ENCODE data around the gene KIF6. TPM values are rescaled to one million over a fixed set of nuclear protein-coding genes. Genes with fewer than 3 reads are reported as not detected.

Gene KIF6
- polyA plus RNA-seq, 1 donor, result 6.6 TPM

DNA sequence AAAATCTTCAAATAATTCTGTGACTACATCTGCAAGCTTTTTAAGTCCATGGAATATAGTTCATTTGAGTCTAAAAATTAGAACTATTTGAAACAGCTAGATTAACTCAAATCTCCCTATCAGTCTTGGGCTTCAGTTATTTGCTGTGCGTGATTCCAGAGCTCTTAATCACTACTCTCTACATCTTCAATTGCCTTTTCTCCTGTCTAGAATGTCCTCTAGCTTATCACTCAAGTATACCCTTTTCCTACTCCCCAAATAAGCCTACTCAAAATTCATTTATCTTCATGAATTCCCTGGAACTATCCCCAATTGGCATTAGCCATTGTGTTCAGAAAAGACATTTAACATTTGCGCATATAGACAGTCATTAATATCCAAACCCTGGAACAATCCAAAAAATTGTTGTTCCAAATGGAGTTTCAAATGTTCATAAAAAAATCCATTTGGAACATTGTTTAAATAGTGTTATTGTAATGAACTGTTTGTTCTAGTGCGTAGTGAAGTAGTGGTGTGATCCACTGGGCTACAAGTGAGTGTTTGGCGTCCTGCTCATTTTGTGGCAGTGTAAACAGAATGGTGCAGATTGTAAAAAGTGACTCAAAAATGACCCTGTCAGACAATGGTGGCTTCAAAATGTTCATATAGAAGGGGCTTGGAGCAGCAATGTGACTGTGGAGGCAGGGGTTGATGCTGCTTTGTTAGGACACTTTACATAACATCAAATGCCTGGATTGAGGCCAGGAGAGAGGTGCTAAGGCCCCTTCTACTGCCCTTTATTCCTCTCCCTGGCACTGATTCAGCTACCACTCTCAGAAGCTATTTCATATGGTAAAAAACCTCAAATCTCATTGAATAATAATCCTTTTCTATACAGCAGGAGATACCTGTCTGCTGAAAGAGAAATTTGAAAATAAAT, 122.3 kb downstream of the KIF6 start:
- DNase-seq, result no peak

DNA sequence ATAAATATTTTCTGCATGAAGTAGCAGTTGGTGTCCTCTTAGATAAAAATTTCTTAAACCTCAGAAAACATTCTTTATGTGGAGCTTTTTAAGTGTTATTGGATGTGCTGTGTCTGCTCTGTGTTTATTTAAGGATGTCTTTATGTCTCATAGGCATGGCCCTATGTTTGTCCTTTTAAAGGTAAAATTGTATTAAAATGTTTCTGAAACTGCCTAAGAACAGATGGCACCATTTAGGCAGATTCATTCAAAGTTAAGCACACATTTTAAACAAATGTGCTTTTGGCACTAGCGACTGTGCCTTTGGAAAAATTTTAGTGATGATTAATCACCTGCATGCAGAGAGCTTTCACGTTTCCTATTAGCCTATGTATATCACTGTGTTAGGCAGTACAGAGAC, 125.2 kb downstream of the KIF6 start:
- DNase-seq, result no peak

DNA sequence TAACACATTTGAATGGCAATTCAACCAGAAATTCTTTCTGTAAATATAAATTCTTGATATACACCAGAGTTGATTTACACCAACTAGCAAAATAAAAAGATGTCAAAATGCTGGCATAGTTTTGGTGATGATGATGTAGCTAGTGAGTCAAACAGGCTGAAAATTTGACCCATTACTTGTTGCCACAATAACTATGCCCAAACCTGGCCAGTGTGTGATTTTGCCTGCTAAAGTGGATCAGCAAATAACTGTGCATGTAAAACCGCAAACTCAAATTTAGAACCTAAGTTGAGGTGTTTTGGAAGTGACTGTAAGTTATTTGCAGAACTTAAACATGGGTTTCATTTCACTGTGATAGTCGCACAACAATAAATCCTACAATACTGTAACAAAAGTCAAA, 125.9 kb downstream of the KIF6 start:
- DNase-seq, result no peak

DNA sequence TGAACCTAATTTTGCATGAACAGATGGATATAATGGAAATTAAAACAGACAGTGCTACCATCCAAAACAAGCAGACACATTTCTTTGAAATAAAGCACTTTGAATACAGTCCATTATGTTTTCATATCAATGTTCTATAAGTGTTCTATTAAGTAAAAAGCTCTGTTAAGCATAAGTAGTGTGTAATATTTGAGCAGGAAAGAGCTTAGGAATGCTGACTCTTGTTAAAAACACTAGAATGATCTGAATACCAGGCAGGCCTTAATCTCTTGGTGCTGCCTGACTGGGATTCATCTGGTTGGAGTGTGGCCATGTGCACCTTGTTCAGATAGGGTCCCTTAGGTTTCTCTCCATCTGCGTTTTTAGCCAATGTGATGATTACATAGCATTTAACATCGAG, 130.9 kb downstream of the KIF6 start:
- no peak for DNase-seq

DNA sequence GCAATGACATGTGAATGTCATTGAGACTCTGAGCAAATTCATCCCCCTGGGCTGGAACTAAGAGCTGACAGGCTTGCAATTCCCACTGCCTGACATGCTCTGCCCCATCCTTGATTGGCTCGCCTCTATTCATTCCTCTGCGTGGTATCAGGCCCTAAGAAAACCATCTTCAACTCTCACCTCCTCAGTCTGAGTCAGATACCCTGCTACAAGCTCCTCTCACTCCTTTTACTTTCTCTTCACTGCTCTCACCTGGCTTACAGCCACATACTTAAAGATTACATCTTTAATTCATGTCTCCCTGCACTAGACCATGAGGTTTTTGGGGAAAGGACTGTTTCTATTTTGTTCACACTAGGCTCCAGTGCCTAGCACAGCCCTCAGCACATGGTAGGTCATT, 131.6 kb downstream of the KIF6 start:
- no peak for DNase-seq

DNA sequence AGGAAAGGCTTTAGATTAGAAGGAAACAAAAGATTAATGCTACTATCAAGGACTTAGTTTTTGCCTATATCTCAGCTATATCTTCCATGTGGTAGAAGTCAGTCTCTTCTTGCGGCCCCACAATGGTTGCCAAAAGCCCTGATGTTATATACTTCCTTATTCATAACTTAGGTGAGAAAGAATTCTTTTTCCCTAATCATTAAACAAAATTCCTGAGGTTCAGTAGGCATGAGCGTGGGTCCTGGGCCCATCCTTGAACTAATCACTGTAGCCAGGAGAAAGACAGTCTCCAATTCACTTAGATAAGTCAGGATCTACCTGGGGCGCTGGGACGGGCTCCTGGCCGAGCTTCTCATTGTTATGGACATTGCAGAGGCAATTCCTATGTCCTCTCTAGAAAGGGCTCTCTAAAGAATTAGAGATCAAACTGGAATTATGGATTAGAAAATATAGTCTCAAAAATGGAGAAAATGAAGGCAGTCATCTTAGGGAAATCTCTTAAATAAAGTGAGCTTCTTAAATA, 134.3 kb downstream of the KIF6 start:
- no peak for DNase-seq

DNA sequence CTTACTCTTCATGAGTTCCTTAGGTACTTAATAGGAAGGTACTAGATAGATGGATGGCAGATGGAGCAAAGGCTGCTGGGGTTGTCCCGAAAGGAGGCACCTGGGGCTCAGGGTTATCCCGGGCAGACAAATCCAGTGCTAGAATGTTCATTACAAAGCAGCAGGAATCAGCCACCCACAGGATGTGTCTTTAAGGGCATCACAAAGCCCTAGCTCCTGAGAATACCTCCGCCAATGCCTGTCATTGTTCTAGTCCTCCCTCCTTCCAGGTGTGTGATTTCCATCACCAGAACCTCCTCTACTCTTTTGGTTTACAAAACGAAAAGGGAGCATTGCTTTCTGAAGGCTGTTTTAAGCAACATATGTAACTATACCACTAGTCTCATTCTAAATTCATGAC, 138.1 kb downstream of the KIF6 start:
- no peak for DNase-seq

DNA sequence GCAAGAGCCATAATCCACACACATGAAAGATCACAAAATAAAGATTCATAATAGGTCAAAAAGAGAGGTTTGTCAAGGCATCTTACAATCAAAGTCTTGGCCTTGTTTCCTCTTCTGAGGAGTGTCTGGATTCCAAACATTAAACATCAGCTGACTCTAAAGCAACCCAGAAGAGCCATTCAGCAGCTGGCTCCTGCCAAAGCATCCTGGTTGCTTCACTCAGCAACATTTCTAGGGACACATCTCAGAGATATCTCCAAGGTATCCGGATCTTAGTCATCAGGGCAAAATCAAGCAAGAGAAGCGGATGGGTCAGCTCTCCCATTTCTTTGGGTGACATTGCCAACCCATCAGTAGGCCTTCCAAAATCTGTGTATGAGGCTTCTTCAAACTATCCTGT, 139.6 kb downstream of the KIF6 start:
- DNase-seq, result no peak

DNA sequence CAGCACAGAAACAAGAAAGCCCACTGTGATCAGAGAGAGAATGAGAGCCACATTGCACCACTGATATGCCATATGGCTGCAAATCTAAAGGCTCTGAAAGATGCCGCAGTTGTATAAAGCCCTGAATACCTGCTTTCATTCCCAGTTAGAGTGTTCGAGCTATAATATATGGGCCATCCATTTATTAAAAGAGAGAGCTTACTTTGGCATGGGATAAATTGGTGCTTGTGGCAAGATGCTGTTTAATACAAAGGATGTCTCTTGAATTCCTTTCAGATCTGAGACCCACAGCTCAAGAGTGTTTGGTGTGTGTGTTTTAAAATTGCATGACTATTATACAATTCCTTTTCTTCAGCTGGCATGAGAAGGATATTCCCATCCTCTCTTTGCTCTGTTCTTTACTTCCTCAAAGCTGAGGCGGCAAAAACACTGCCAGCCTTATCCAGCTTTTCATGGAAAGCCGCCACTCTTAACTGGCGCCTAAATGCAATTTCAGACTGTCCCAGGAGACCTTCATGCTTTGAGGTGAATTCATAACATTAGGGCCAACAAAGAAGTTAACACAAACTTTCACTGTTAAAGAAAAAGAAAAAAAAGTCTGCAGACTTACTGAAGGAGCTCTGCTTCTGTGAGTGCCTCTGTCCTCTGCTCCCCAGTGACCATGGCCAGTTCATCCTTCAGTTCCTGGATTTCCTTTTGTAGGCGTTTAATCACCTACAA, 147.6 kb downstream of the KIF6 start:
- DNase-seq, result no peak

DNA sequence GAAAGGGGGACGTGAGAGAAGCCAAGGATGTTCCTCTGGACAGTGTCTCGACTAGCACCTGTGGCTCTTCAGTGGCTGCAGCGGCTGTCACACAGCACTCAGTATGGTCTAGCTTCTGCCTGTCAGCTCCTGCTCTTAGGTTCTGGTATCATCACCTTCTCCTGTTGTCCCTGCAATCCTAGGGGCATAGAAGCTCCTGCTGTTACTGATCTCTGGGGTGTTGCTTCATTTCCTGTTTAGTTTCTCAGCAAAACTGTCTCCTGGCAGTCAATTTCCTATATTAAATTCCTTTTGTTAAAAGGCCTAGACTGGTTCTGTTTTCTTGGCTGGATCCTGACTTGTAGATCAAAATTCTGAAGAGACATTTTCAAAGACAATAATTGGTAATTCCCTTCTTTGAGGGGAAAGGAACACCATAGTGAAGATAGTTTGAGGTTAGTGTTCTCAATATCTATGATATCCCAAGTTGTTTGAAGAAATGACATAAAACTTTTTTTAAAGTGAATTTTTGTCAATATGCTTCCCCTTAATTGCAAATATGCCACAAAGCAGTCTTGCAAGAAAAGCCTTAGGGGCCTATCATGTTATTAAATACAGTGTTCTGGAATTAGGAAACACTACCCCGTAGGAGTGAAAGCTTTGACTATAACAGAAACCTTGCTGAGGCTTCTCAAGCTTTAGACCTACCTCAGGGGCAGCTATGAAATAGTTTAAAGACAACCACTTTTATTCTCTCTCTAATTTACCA, 148.5 kb downstream of the KIF6 start:
- DNase-seq, result no peak

DNA sequence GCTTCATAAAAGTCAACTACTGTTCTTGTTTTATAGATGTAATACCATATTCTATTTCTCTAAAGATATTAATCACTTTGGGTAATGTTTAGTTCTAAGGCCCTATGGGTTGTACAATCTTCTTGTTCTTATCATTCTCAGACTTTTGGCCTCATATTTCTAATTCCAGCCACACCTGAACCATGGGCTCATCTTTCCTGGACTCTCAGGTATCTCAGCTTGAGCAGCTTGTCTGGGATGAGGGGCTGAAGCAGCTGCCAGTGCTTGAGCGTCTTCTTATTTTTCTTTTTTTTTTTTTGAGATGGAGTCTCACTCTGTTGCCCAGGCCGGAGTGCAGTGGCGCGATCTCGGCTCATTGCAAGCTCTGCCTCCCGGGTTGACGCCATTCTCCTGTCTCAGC, 150.2 kb downstream of the KIF6 start:
- DNase-seq, result no peak

DNA sequence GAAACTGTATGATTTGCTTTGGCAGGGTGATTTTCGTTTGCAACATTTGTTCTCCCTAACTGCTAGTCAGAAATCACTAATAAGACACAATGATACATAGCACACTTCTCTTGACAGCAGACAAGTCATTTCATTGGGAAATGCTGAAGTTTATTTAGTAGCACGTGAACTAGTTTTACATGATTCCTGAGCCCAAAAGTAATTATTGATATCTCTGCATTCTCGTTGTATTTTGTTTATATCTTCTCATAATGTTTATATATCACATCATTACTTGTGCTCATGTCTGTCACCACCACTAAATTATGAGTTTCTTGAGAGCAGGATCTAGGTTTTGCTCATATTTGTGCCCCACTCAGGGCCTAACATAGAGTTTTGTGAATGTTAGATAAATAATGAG, 151.7 kb downstream of the KIF6 start:
- no peak for DNase-seq

DNA sequence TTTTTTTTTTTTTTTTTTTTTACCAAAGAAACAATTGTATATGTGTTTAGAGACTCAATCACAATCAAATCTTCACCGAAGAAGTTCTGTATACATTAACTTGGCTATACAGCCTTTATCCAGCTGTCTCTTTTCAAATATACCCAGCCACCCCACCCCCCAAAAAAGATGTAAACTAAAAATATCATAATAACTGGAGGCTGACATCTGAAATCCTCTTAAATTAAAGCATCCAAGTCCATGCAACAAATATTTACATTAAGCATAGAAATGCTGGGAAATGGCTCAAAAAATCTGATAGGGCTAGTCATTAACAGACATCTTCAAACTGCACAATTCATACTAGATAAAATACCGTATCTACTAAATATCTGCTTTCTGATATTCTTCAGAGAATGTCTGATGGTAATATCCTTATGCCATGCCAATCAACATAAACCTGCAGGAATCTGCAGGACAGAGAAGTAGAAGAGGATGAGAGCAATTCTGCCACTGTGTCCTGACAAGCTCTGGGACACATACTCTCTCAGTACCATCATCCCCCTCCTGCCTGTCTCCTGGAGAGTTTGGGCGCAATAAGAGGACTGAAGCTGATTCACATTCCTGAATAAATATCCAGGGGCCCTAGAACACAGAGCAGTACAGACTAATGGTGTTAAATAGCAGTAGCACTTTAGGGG, 152.4 kb downstream of the KIF6 start:
- no peak for DNase-seq

DNA sequence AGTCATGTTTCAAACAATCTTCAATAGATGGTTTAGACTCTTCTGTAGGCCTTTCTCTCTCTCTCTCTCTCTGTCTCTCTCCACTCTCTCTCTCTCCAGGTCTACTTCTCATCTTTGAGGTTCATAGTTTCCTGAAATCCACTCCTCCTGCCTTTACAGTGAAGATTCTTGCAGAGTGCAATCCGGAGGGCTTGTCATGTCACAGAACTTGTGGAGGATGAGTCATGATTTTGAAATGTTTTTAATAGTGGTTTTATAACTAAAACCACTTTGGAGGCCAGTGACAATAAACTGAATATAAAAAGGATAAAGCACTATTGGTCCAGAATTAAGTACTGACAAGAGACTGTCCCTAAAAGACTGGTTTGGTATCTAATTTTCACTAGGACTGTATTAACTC, 156.3 kb downstream of the KIF6 start:
- no peak for DNase-seq

DNA sequence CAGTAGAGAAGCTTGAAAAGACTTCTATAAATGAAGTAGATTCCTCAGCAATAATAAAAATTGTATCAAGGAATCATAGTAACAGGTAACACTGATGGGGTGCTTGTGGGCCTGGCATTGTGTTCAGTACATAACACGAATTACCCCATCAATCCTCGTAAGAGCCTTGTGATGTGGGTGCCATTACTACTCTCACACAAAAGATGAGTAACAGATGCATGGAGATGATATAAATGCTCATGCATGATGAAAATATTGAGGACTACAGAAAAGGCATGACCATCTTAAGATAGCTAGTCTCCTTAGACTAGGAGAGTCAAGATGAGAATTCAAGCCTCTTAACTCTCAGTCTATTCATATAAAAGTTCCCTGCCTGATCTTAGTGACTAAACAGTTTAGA, 158.1 kb downstream of the KIF6 start:
- DNase-seq, result no peak

DNA sequence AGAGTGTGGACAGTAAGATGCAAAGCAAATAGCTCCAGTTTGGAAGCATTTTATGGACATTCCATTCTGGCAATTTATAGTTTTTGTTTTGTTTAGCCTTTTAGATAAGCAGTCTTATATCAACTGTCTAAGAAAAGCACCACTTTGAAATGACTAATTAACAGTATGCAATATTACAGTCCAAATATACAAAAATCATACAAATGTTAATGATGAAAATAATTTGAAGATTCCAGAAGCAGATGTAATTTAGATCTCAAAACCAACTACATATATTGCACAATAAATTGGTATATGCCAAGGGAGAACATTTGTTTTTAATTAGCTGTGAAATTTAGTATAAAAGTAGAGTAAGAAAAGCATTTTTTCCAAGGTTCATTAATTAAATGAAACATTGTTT, 158.8 kb downstream of the KIF6 start:
- no peak for DNase-seq

DNA sequence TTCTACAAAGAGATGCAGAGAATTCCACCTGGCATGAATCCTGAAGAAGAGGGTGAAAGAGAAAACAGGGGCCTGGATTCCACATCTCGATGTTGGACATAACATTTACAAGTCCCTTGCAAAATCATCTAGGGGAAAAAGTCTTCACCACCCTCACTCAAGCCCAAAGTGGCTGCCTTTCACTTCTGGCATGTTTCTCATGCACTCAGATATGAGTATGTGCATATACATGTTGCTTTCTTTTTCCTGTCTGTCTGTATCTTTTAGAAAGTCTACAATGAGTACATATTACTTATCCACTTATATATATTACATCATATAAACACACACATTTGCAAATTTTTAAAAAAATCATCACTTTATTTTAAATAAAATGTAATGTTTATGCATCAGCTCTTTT, 159.3 kb downstream of the KIF6 start:
- no peak for DNase-seq

DNA sequence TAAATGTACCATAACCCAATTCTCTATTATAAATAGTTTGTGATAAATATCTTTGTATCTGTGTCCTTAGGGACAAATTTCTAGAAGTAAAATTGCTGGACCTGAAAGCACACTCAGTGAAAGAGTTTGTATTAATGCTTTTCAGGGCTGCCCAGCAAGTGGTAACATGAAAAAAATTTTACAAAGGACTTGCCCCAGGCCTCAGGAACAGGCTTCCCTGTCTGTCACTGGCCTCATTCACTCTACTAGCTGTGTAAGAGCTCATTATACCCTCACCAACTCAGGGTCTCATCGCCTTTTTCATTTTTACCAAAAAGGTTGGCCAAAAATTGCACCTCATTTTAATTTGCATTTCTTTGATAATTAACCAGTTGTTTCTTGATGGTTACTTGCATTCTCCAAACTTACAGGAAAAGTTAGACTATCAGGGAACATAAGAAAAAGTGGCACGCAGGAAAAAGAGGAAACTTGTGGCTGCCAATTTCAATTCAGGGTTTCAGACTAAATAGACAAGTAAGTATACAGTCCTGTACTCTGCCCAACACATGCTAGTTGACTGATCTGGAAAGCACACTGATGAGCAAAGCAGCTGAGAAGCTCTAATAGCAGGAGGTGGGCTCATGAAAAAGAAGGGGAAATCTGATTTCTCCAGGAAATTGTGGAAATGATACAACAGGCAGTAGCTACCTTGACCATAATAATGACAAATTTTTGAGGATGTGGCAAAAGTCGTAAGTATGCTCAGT, 161.5 kb downstream of the KIF6 start:
- no peak for DNase-seq

DNA sequence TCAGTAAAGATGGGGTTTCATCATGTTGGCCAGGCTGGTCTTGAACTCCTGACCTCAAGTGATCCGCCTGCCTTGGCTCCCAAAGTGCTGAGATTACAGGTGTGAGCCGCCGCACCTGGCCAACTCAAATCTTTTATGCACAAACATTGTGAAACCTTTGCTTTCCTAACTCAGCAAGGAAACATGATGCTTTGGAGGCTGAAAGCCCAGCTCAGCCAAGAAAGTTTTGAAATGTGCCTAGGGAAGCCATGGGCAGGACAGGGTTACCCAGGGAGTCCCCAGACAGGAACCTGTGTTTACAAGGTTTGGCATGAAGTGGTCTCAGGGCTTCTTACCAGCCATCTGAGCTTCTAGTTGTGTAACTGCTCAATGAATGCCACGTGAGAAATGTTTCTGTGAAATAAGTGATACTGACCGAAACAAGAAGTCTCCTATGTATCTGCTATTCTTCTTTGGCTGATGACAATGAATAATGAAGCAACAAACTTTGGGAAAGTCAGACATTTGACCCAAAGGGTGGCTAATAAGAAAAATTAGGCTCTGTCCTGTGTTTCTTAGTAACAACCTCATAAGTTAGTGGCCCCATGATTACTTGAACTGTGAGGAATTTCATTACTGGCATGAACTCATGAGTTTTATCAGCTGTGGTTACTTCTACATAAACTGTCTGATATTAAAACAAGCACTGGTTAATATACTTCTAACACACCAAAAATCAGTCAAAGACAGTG, 163.5 kb downstream of the KIF6 start:
- DNase-seq, result no peak

DNA sequence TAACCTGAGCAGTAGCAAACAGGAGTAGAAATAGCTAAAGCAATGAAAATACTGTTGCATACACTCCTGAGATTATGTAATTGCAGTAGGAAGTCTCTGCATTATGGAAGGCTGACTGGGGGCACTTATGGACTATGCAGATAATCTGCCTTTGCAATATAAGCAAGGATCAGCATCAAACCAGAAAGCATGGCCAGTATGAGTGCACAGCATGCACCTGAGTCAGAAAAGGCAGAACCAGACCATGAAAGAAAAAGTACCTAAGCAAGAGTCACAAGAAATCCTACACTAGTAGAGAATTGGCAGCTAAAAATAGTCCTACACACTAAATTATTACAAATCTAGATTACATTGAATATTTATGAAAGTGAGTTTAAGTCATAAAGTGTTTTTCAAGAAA, 164.3 kb downstream of the KIF6 start:
- no peak for DNase-seq

Measured in left kidney (tissue), 2 donors.